Sigmoid colon (tissue), 4 donors: ENCODE measurements around the gene ECSIT.

Experiments used
- CTCF ChIP-seq, 4 experiments: fragments of 450-650 bp in 3 of 4; fragments of 200-600 bp in 1 of 4; IDR thresholded peaks; one replicate each; pipeline ENCODE4 v1.5.1; 2016 to 2019; ENCODE audit warnings: antibody characterized with exemption in 4 of 4, mild to moderate bottlenecking in 3 of 4, moderate library complexity in 2 of 4
- EP300 ChIP-seq, 4 donors: sonication (generic); formaldehyde crosslinking; IDR thresholded peaks; one replicate each; pipeline ENCODE4 v1.6.1; 2017; ENCODE audit warnings: antibody characterized with exemption in 4 of 4
- POLR2A ChIP-seq, 2 donors: fragments of 450-650 bp; IDR thresholded peaks; one replicate each; pipeline ENCODE4 v1.6.1; 2016; ENCODE audit warnings: antibody characterized with exemption in 2 of 2, mild to moderate bottlenecking in 2 of 2, moderate library complexity in 2 of 2

- TF ChIP-seq CTCF (IDR thresholded peaks at IDR 0.05) (no peak), EP300 (IDR thresholded peaks at IDR 0.05) (no peak), POLR2A (IDR thresholded peaks at IDR 0.05) (no peak)
Measured at GRCh38 chr19:11556634-11557420, 27.9 kb upstream of the ECSIT start.
